ENCODE measurements around the gene LRP10.

The LRP10 gene

DNA sequence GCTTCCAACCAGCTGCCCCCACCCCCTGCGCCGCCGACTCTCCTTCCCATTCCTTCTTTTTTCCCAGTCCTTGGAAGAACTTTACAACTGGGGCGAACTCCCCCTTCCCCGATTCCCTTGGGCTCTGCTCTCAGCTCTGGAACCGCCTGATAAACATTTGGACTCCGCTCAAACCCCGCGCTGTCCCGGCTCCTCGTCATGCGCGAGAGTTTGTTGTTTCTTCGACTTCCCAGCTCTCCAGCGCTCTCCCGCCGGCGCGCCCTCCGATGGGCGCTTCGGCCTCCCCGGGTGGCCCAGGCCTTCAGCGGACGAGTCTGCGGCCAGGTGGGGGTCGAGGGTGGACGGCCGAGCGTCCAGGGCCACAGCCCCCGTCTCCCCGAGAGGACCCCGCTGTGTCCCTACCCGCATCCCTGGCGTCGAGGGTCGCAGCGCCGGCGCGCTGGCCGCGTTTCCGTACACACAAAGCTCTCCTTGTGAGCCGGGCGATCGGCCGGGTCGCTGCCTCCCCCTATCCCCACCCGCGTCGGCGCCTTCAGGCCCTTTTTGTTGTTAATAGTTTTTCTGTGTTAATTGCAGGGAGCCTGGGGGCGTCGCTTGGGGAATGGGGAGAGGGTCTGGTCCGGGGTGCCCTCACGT lies 34.3 kb upstream of the LRP10 start:
- CTCF ChIA-PET = interaction anchor here (0.5 to 1.0 kb wide), 2 partner anchors 14 to 118 kb away, joined by 3 read pairs; no protein-coding TSS in a partner anchor
- no peak for DNase-seq (ENCODE audit: extremely low spot score)
- POLR2A ChIA-PET = no interaction called here
- TF ChIP-seq ELF4 (IDR thresholded peaks at IDR 0.05) = no peak
- no peak for TF ChIP-seq L3MBTL2 (conservative IDR thresholded peaks at IDR 0.05)
- TF ChIP-seq LEF1 (IDR thresholded peaks at IDR 0.05; ENCODE audit: borderline replicate concordance) = no peak
- no peak for TF ChIP-seq TARDBP (IDR thresholded peaks at IDR 0.05)
- no peak for TF ChIP-seq SP1 (IDR thresholded peaks at IDR 0.05)

DNA sequence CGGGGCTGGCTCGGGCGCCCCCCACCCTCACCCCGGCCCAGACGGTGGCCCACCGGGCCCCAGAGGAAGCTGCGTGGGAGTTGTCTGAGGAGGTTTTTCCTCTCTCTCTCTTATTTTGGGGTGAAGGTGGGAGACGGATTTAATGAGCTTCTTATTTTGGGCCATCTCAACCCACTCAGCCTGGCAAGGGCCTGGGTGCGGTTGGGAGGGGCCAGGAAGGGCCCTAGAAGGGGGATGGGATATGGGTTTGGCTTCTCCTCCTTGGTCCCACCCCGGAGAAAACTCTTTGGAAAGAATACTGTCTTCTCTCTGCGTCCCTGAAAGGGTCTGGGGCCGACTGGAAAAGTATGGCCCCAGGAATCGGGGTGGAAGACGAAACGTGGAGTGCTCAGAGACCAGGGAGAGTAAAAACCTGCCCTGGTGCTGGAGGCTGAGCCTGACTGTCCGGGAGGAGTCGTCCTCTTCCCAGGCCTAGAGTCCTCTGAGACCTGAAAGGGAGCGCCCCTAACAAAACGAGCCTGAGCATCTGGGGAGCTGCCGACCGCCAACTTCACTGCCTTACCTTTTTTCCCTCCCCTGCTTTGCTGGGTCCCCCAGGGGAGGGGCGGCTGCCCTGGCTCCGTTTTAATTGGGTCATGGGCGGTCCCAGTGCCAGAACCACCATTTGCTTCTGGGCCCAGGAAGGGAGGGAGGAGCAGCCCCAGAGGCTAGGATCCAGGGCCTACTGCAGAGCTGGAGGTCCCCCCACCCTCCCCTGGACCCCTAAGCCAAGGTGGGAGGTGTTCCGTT lies 33.6 kb upstream of the LRP10 start:
- TF ChIP-seq SP1 (IDR thresholded peaks at IDR 0.05) (no peak), ZNF384 (IDR thresholded peaks at IDR 0.05) (no peak), CTBP1 (IDR thresholded peaks at IDR 0.05; ENCODE audit: borderline replicate concordance) (no peak), FOXK2 (IDR thresholded peaks at IDR 0.05) (no peak), FOXM1 (IDR thresholded peaks at IDR 0.05; ENCODE audit: borderline replicate concordance) (no peak), ELF4 (IDR thresholded peaks at IDR 0.05) (no peak), FOXA1 (IDR thresholded peaks at IDR 0.05) (no peak)
- TF ChIP-seq, protein P1, sequence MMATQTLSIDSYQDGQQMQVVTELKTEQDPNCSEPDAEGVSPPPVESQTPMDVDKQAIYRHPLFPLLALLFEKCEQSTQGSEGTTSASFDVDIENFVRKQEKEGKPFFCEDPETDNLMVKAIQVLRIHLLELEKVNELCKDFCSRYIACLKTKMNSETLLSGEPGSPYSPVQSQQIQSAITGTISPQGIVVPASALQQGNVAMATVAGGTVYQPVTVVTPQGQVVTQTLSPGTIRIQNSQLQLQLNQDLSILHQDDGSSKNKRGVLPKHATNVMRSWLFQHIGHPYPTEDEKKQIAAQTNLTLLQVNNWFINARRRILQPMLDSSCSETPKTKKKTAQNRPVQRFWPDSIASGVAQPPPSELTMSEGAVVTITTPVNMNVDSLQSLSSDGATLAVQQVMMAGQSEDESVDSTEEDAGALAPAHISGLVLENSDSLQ (IDR thresholded peaks at IDR 0.05) = no peak
- DNase-seq (ENCODE audit: extremely low spot score) = no peak
- POLR2A ChIA-PET = interaction anchor here (0.6 to 1.0 kb wide), 2 partner anchors 8 to 13 kb away, joined by 3 read pairs; no protein-coding TSS in a partner anchor
- CTCF ChIA-PET = interaction anchor here (0.7 to 1.9 kb wide), 4 partner anchors 15 to 16 kb away, joined by 3 to 6 read pairs (median 3); no protein-coding TSS in a partner anchor

DNA sequence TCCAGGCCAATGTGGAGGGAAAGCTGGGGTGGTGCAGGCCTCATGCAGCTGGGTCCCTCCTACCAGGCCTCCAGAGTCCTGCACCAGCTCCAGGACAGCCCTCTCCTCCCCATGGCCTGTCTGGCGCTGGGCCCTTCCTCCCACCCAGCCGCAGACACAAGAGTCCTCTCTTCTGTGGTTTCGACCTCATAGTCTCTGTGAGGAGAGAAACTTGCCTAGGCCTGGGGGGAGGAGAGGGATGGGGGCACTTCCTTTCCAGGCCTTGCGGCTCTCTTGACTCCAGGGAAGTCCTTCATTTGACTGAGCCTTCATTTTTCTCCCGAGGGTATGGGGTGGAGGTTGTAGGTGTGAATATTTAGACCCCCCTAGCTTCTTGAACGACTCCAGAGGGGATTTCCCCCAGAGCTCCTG lies 32.9 kb upstream of the LRP10 start:
- TF ChIP-seq HDGF (IDR thresholded peaks at IDR 0.05; ENCODE audit: borderline replicate concordance) = no peak
- no peak for TF ChIP-seq ARNT (IDR thresholded peaks at IDR 0.05)
- TF ChIP-seq LEF1 (IDR thresholded peaks at IDR 0.05; ENCODE audit: borderline replicate concordance) = no peak
- no peak for TF ChIP-seq NFRKB (IDR thresholded peaks at IDR 0.05)
- no peak for TF ChIP-seq BHLHE40 (IDR thresholded peaks at IDR 0.05; ENCODE audit: borderline replicate concordance)
- TF ChIP-seq ELF4 (IDR thresholded peaks at IDR 0.05) = no peak
- no peak for TF ChIP-seq SP1 (IDR thresholded peaks at IDR 0.05)
- TF ChIP-seq CTBP1 (IDR thresholded peaks at IDR 0.05; ENCODE audit: borderline replicate concordance) = no peak
- no peak for TF ChIP-seq FOXK2 (IDR thresholded peaks at IDR 0.05)
- no peak for TF ChIP-seq SUZ12 (IDR thresholded peaks at IDR 0.05)
- no peak for TF ChIP-seq FOXA1 (IDR thresholded peaks at IDR 0.05)
- TF ChIP-seq FOXM1 (IDR thresholded peaks at IDR 0.05; ENCODE audit: borderline replicate concordance) = no peak
- DNase-seq (ENCODE audit: extremely low spot score) = no peak
- CTCF ChIA-PET = interaction anchor here (0.6 to 1.9 kb wide), 4 partner anchors 14 to 269 kb away, joined by 3 to 6 read pairs (median 3); no protein-coding TSS in a partner anchor
- POLR2A ChIA-PET = interaction anchor here (0.6 to 1.5 kb wide), 3 partner anchors 8 to 13 kb away, joined by 3 to 4 read pairs (median 3); no protein-coding TSS in a partner anchor

DNA sequence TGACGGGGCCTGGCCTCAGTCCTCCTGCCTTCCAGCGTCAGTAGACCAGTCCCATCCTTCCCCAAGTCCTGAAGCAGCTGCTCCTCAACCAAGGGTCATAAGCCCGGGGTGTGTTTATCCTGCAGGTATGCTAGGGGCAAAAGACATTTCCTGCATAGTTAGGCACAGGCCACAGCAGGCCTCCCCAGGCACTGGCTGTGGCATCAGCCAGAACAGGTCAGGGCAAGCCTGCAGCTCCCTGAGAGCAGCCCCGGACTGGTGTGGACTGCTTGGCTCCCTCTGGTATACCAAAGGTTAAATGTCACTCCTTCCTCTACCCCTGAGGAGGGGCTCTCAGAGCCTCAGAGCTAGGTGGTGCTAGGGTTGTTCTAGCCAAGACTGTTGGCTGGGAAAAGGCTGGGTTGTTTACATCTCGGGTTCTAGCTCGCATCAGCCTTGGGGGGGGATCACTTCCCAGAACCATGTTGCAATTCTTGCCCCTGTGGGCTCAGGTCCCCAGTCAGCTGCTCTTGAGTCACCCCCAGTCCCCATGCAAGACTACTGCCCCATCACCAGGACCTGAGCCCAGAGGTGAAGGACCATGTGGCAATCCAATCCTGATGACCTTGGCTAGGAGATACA lies 32.3 kb upstream of the LRP10 start:
- TF ChIP-seq NFRKB (IDR thresholded peaks at IDR 0.05) (no peak), HDGF (IDR thresholded peaks at IDR 0.05; ENCODE audit: borderline replicate concordance) (no peak), FOXM1 (IDR thresholded peaks at IDR 0.05; ENCODE audit: borderline replicate concordance) (no peak)
- POLR2A ChIA-PET = interaction anchor here (1.0 to 1.5 kb wide), 2 partner anchors 9 to 11 kb away, joined by 3 to 4 read pairs; no protein-coding TSS in a partner anchor
- DNase-seq (ENCODE audit: extremely low spot score) = no peak
- CTCF ChIA-PET = interaction anchor here (0.7 to 1.9 kb wide), 3 partner anchors 13 to 18 kb away, joined by 3 to 6 read pairs (median 3); no protein-coding TSS in a partner anchor

DNA sequence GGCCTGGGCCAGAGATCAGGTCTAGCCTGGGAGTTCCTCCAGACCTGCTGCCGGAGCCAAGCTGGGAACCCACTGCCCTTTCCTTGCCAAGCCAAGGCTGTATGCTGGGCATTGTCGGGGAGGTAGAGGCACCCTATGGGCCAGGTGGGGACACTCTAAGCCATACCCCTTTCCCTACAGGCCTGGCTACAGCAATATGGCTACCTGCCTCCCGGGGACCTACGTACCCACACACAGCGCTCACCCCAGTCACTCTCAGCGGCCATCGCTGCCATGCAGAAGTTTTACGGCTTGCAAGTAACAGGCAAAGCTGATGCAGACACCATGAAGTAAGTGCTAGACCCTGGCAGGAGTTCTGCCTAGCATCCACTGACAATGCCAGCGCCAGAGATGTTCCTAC lies 30.2 kb upstream of the LRP10 start:
- TF ChIP-seq LEF1 (IDR thresholded peaks at IDR 0.05; ENCODE audit: borderline replicate concordance) (no peak), FOXM1 (IDR thresholded peaks at IDR 0.05; ENCODE audit: borderline replicate concordance) (no peak), FOXK2 (IDR thresholded peaks at IDR 0.05) (no peak), ARNT (IDR thresholded peaks at IDR 0.05) (no peak), FOXA1 (IDR thresholded peaks at IDR 0.05) (no peak), HDGF (IDR thresholded peaks at IDR 0.05; ENCODE audit: borderline replicate concordance) (no peak), NFRKB (IDR thresholded peaks at IDR 0.05) (no peak), SP1 (IDR thresholded peaks at IDR 0.05) (no peak), ELF4 (IDR thresholded peaks at IDR 0.05) (no peak), ZNF384 (IDR thresholded peaks at IDR 0.05) (no peak), CTBP1 (IDR thresholded peaks at IDR 0.05; ENCODE audit: borderline replicate concordance) (no peak), TARDBP (IDR thresholded peaks at IDR 0.05) (no peak), SUZ12 (IDR thresholded peaks at IDR 0.05) (no peak), L3MBTL2 (conservative IDR thresholded peaks at IDR 0.05) (no peak), BHLHE40 (IDR thresholded peaks at IDR 0.05; ENCODE audit: borderline replicate concordance) (no peak)
- TF ChIP-seq, protein P1 (IDR thresholded peaks at IDR 0.05) = no peak
- ChIA-PET POLR2A (interaction anchor here (0.6 to 0.9 kb wide), 2 partner anchors 18 to 115 kb away, joined by 3 read pairs; partner anchors contain the start of gene HAUS4), CTCF (interaction anchor here (1.0 to 1.4 kb wide), 3 partner anchors 11 to 18 kb away, joined by 3 to 4 read pairs (median 3); no protein-coding TSS in a partner anchor)
- no peak for DNase-seq (ENCODE audit: extremely low spot score)

DNA sequence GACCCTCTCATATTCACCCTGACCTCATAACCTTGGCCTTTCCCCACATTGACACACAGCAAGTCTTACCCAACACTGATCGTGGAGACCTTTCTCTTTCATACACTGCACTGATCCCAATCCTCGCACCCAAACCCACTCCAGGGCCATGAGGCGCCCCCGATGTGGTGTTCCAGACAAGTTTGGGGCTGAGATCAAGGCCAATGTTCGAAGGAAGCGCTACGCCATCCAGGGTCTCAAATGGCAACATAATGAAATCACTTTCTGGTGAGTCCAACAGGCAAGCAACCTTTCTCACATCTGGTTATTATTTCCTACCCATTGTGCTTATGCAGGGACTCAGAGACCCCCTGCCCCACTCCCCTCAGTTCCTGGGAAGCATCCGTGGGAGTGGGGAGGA lies 29.8 kb upstream of the LRP10 start:
- TF ChIP-seq ELF4 (IDR thresholded peaks at IDR 0.05) (no peak), SUZ12 (IDR thresholded peaks at IDR 0.05) (no peak), ZNF384 (IDR thresholded peaks at IDR 0.05) (no peak), CTBP1 (IDR thresholded peaks at IDR 0.05; ENCODE audit: borderline replicate concordance) (no peak)
- POLR2A ChIA-PET = no interaction called here
- CTCF ChIA-PET = interaction anchor here (1.4 kb wide), 1 partner anchor 19 kb away, joined by 3 read pairs; no protein-coding TSS in a partner anchor
- DNase-seq (ENCODE audit: extremely low spot score) = no peak

All from HEK293T (cell line).